H9 (cell line): ENCODE results near the gene NOS1AP. TPM values are rescaled to one million over a fixed set of nuclear protein-coding genes. Genes with fewer than 3 reads are reported as not detected.

ENCODE experiments used
- DNase-seq: peaks from one replicate; pipeline ENCODE4 v3.0.0-alpha.2; 2017
- H2AFZ ChIP-seq: one replicate; pipeline ENCODE4 v1.6.1; 2013; ENCODE audit warnings: mild to moderate bottlenecking, low read length, control low read depth, moderate library complexity
- H2AK5ac ChIP-seq: 2 replicates; pipeline ENCODE4 v1.6.1; 2013; ENCODE audit warnings: low read length, control low read depth, mixed read lengths; ENCODE audit not compliant: insufficient read length
- H2BK120ac ChIP-seq: one replicate; pipeline ENCODE4 v1.6.1; 2013; ENCODE audit warnings: low read depth, mild to moderate bottlenecking, low read length, control low read depth, inconsistent platforms; ENCODE audit not compliant: poor library complexity, severe bottlenecking
- H2BK12ac ChIP-seq: 2 replicates; pipeline ENCODE4 v1.6.1; 2013; ENCODE audit warnings: low read length, control low read depth, mixed read lengths, low read depth; ENCODE audit not compliant: insufficient read length
- H2BK15ac ChIP-seq: 2 replicates; pipeline ENCODE4 v1.6.1; 2013; ENCODE audit warnings: low read depth, low read length, control low read depth
- H2BK20ac ChIP-seq: one replicate; pipeline ENCODE4 v1.6.1; 2013; ENCODE audit warnings: low read depth, mild to moderate bottlenecking, low read length, control low read depth, inconsistent platforms; ENCODE audit not compliant: poor library complexity, severe bottlenecking
- H2BK5ac ChIP-seq: 2 replicates; pipeline ENCODE4 v1.6.1; 2013; ENCODE audit warnings: low read length, control low read depth, mixed read lengths; ENCODE audit not compliant: insufficient read length
- H3K14ac ChIP-seq: 2 replicates; pipeline ENCODE4 v1.6.1; 2013; ENCODE audit warnings: low read length, control low read depth; ENCODE audit not compliant: insufficient read depth
- H3K18ac ChIP-seq: 2 replicates; pipeline ENCODE4 v1.6.1; 2013; ENCODE audit warnings: low read depth, mild to moderate bottlenecking, mixed read lengths, low read length, control low read depth; ENCODE audit not compliant: insufficient read length
- H3K23ac ChIP-seq: 2 replicates; pipeline ENCODE4 v1.6.1; 2013; ENCODE audit warnings: low read length, control low read depth, mixed read lengths, low read depth; ENCODE audit not compliant: insufficient read length
- H3K23me2 ChIP-seq: 2 replicates; pipeline ENCODE4 v1.6.1; 2013; ENCODE audit warnings: low read depth, mild to moderate bottlenecking, mixed read lengths, low read length, control low read depth; ENCODE audit not compliant: insufficient read length, poor library complexity, severe bottlenecking
- H3K27ac ChIP-seq: 2 replicates; pipeline ENCODE4 v1.5.1; 2013; ENCODE audit warnings: low read length, control low read depth, mixed read lengths, low read depth; ENCODE audit not compliant: insufficient read length
- H3K27me3 ChIP-seq: 2 replicates; pipeline ENCODE4 v1.6.1; 2013; ENCODE audit warnings: low read length, control low read depth, inconsistent platforms; ENCODE audit not compliant: insufficient read depth
- H3K4ac ChIP-seq: 2 replicates; pipeline ENCODE4 v1.6.1; 2013; ENCODE audit warnings: low read depth, mild to moderate bottlenecking, control low read depth, inconsistent platforms, low read length, moderate library complexity
- H3K4me1 ChIP-seq: 2 replicates; pipeline ENCODE4 v1.6.1; 2013; ENCODE audit warnings: low read length, control low read depth, inconsistent platforms; ENCODE audit not compliant: insufficient read depth
- H3K4me2 ChIP-seq: 2 replicates; pipeline ENCODE4 v1.6.1; 2013; ENCODE audit warnings: low read length, control low read depth, mixed read lengths; ENCODE audit not compliant: insufficient read length, insufficient read depth
- H3K56ac ChIP-seq: 2 replicates; pipeline ENCODE4 v1.6.1; 2013; ENCODE audit warnings: low read depth, mild to moderate bottlenecking, mixed read lengths, low read length, control low read depth; ENCODE audit not compliant: insufficient read length
- H3K79me1 ChIP-seq: 2 replicates; pipeline ENCODE4 v1.6.1; 2013; ENCODE audit warnings: low read depth, mild to moderate bottlenecking, moderate library complexity, low read length, control low read depth, inconsistent platforms; ENCODE audit not compliant: insufficient read depth, poor library complexity, severe bottlenecking
- H3K79me2 ChIP-seq: 2 replicates; pipeline ENCODE4 v1.6.1; 2013; ENCODE audit warnings: low read length, control low read depth, inconsistent platforms; ENCODE audit not compliant: insufficient read depth
- H3K9ac ChIP-seq: 2 replicates; pipeline ENCODE4 v1.6.1; 2013; ENCODE audit warnings: low read length, control low read depth, mixed read lengths; ENCODE audit not compliant: insufficient read length; ENCODE audit errors: extremely low read depth
- H3K9me3 ChIP-seq: one replicate; pipeline ENCODE4 v1.6.1; 2013; ENCODE audit warnings: low read depth, low read length, inconsistent platforms; ENCODE audit not compliant: control insufficient read depth
- H3T11ph ChIP-seq: one replicate; pipeline ENCODE4 v1.6.1; 2013; ENCODE audit warnings: mild to moderate bottlenecking, low read length, control low read depth, inconsistent platforms
- H4K20me1 ChIP-seq: one replicate; pipeline ENCODE4 v1.6.1; 2013; ENCODE audit not compliant: control insufficient read depth, insufficient read length, insufficient read depth
- H4K5ac ChIP-seq: 2 replicates; pipeline ENCODE4 v1.6.1; 2013; ENCODE audit warnings: low read depth, mild to moderate bottlenecking, mixed read lengths, low read length, control low read depth; ENCODE audit not compliant: insufficient read length
- H4K8ac ChIP-seq: replicated peaks from 2 replicates; pipeline ENCODE4 v1.6.1; 2013; ENCODE audit warnings: low read length, control low read depth, mixed read lengths, low read depth; ENCODE audit not compliant: insufficient read length
- H4K91ac ChIP-seq: 2 replicates; pipeline ENCODE4 v1.6.1; 2013; ENCODE audit warnings: low read depth, mild to moderate bottlenecking, moderate library complexity, mixed read lengths, low read length, control low read depth; ENCODE audit not compliant: insufficient read length
- H3K27ac Mint-ChIP-seq, 3 experiments: 2 replicates in 2 of 3; 3 replicates in 1 of 3; pipeline ENCODE4 v1.8.0; 2020 to 2021; ENCODE audit warnings: mixed read lengths in 3 of 3, mild to moderate bottlenecking in 1 of 3, moderate library complexity in 1 of 3
- H3K27me3 Mint-ChIP-seq: 2 replicates; pipeline ENCODE4 v1.8.0; 2021; ENCODE audit warnings: low read depth, mild to moderate bottlenecking, moderate library complexity, mixed read lengths
- H3K36me3 Mint-ChIP-seq, 3 experiments: 2 replicates in 2 of 3; 3 replicates in 1 of 3; pipeline ENCODE4 v1.8.0; 2020 to 2021; ENCODE audit warnings: low read depth in 3 of 3, mixed read lengths in 3 of 3; ENCODE audit not compliant: insufficient read depth in 1 of 3
- H3K4me1 Mint-ChIP-seq, 2 experiments: 2 replicates each; pipeline ENCODE4 v1.8.0; 2020; ENCODE audit warnings: mixed read lengths in 2 of 2
- H3K4me3 Mint-ChIP-seq, 2 experiments: 2 replicates in 1 of 2; 3 replicates in 1 of 2; pipeline ENCODE4 v1.8.0; 2020 to 2021; ENCODE audit warnings: mild to moderate bottlenecking in 2 of 2, mixed read lengths in 2 of 2, moderate library complexity in 1 of 2
- H3K9me3 Mint-ChIP-seq, 2 experiments: 2 replicates in 1 of 2; 3 replicates in 1 of 2; pipeline ENCODE4 v1.8.0; 2020; ENCODE audit warnings: mild to moderate bottlenecking in 2 of 2, mixed read lengths in 2 of 2, moderate library complexity in 1 of 2
- CTCF ChIP-seq: fragments of 200-600 bp; sonication (generic); conservative IDR thresholded peaks from 3 replicates; pipeline ENCODE4 v1.8.0; 2021; ENCODE audit warnings: antibody characterized with exemption, mild to moderate bottlenecking
- WGBS: extraction: QIAGEN DNeasy Blood & Tissue Kit; methylation state at CpG from one replicate; pipeline ENCODE4 v1.1.7; 2013; ENCODE audit warnings: missing lambda C conversion rate, low lambda C conversion rate, mixed read lengths; ENCODE audit not compliant: insufficient read length; ENCODE audit errors: extremely low coverage; 5-methylcytosine and 5-hydroxymethylcytosine counted together
- total RNA-seq: library from RNA; stranded (reverse); gene quantifications from 2 replicates; pipeline ENCODE4 v1.2.1, GENCODE V29; 2021

The NOS1AP gene
- total RNA-seq, 1 experiment from 2014 or later: 8.4 TPM

- WGBS: no CpG with 5 or more reads among the region's 1 CpG
- H3K4me3 Mint-ChIP-seq: no peak overlapping the region
Observed at GRCh38 chr1:162206300-162206699, 136.8 kb downstream of the NOS1AP start.

More at GRCh38 chr1:162206300-162206699, 136.8 kb downstream of the NOS1AP start:
- Histone ChIP-seq H3K23me2 (no peaks in the 10 kb centered on the region), H4K5ac (no peak overlapping the region), H3K9ac (no peak overlapping the region), H2BK120ac (no peak overlapping the region), H3K4ac (no peak overlapping the region), H3K4me1 (peaks cover 8% of the 10 kb centered on the region), H3K18ac (no peak overlapping the region), H2BK5ac (no peak overlapping the region), H3K56ac (no peak overlapping the region), H2BK20ac (no peak overlapping the region), H2BK15ac (no peak overlapping the region), H3K9me3 (no peaks in the 10 kb centered on the region), H3K79me1 (no peaks in the 10 kb centered on the region), H2AK5ac (no peak overlapping the region), H4K91ac (no peak overlapping the region), H3K27me3 (no peaks in the 10 kb centered on the region), H3K14ac (no peak overlapping the region), H3K4me2 (no peak overlapping the region), H3K27ac (no peak overlapping the region), H3K79me2 (peaks cover 4% of the 10 kb centered on the region; the same call in 1 of the 2 replicates), H4K20me1 (no peaks in the 10 kb centered on the region), H3K23ac (no peak overlapping the region), H2BK12ac (no peak overlapping the region), H4K8ac (no peak overlapping the region), H3T11ph (no peak overlapping the region), H2AFZ (no peak overlapping the region)
- Mint-ChIP-seq H3K27ac (no peak overlapping the region), H3K36me3 (no peaks in the 10 kb centered on the region; a peak in 1 of 7 replicates), H3K27me3 (no peaks in the 10 kb centered on the region), H3K4me1 (peaks cover 33 to 37% of the 10 kb centered on the region in 2 experiments), H3K9me3 (no peaks in the 10 kb centered on the region; a peak in 1 of 5 replicates)
- DNase-seq: no peak
- no peak for TF ChIP-seq CTCF
